Measurements from ENCODE around the gene KCNQ1.

DNA sequence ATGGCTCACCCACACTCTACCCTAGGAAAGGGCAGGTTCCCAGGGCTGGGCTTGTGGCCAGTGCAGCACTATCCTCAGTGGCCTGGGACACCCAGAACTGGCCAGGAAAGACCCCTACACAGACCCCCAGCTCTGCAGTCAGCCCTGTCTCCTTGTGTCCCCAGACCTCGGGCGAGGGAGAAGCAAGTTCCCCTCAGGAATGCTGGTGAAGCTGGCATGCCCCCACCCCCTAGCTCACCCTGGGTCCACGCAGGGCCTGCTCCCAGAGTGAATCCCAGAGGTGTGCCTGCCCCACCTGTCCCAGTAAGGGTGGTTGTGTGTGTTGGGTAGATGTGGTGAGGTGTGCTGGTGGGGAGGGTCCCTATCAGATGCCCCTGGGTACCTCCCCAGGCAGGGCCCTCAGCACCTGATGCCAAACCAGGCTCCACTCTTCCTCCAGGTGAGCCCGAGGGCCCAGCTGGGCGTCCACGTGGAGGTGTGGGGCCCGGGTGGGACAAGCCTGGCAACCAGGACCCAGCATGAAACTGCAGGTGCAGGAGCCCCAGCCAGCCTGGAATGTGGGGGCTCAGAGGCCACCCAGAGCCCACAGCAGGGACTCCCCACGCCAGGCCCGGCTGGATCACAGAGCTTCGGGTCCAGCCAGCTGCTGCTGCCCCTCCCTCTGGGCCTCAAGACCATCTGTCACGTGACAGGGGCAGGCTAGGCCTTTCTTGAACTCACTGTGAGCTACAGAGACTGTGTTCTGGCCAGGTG lies 303.4 kb downstream of the KCNQ1 start:
- no peak for TF ChIP-seq EP300 (IDR thresholded peaks at IDR 0.05)
- TF ChIP-seq, protein P1, sequence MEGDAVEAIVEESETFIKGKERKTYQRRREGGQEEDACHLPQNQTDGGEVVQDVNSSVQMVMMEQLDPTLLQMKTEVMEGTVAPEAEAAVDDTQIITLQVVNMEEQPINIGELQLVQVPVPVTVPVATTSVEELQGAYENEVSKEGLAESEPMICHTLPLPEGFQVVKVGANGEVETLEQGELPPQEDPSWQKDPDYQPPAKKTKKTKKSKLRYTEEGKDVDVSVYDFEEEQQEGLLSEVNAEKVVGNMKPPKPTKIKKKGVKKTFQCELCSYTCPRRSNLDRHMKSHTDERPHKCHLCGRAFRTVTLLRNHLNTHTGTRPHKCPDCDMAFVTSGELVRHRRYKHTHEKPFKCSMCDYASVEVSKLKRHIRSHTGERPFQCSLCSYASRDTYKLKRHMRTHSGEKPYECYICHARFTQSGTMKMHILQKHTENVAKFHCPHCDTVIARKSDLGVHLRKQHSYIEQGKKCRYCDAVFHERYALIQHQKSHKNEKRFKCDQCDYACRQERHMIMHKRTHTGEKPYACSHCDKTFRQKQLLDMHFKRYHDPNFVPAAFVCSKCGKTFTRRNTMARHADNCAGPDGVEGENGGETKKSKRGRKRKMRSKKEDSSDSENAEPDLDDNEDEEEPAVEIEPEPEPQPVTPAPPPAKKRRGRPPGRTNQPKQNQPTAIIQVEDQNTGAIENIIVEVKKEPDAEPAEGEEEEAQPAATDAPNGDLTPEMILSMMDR (IDR thresholded peaks at IDR 0.05): no peak
